Esophagus squamous epithelium (tissue), 4 donors: ENCODE measurements around the gene LDLRAD4.

Source experiments
- POLR2A ChIP-seq, 4 donors: fragments of 450-650 bp; IDR thresholded peaks; one replicate each; pipeline ENCODE4 v1.6.1; 2017; ENCODE audit warnings: antibody characterized with exemption in 4 of 4, mild to moderate bottlenecking in 4 of 4, moderate library complexity in 3 of 4
- TF ChIP-seq, protein P1 (sequence below), 6 experiments: fragments of 450-650 bp in 4 of 6; fragments of 200-600 bp in 2 of 6; sonication (generic) in 2 of 6; IDR thresholded peaks; one replicate each; pipeline ENCODE4 v1.5.1; 2016 to 2019; ENCODE audit warnings: antibody characterized with exemption in 6 of 6, mild to moderate bottlenecking in 4 of 6, moderate library complexity in 4 of 6

DNA sequence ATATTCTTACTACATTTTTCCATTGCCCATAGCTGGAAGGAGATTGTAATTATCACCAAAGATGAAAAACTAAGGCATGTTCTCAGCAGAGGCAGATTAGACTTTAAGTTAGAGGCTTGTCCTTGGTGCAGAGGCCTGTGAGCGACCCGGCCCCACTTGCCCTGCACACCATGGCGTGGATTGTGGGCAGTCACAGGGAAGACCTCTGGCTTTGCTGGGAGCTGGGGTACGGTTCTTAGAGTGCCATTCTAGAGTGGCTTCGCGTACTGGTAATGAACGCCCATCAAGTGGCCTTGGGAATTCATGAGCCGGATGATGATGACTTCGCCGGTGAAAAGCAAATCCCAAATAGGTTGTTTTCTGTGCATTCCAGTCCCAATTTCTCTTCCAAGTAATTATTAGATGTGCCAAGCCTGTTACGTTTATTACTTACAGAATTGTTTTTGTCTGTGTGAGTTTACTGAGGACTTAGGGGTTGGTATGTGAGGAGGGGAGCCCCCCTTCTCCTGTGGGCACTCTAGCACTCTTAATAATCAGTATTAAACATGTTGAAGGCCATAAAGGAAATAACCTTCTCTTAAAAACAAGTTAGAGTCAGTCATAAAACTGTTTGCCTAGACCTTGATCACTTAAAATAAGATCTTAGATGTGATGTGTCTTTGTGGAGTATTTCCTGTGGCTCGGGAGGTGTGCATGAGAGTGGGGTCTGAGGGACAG lies 90.6 kb downstream of the LDLRAD4 start:
- TF ChIP-seq, protein P1, sequence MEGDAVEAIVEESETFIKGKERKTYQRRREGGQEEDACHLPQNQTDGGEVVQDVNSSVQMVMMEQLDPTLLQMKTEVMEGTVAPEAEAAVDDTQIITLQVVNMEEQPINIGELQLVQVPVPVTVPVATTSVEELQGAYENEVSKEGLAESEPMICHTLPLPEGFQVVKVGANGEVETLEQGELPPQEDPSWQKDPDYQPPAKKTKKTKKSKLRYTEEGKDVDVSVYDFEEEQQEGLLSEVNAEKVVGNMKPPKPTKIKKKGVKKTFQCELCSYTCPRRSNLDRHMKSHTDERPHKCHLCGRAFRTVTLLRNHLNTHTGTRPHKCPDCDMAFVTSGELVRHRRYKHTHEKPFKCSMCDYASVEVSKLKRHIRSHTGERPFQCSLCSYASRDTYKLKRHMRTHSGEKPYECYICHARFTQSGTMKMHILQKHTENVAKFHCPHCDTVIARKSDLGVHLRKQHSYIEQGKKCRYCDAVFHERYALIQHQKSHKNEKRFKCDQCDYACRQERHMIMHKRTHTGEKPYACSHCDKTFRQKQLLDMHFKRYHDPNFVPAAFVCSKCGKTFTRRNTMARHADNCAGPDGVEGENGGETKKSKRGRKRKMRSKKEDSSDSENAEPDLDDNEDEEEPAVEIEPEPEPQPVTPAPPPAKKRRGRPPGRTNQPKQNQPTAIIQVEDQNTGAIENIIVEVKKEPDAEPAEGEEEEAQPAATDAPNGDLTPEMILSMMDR (IDR thresholded peaks at IDR 0.05), result no peak
- no peak for TF ChIP-seq POLR2A (IDR thresholded peaks at IDR 0.05)
